Left lung (tissue), 10 donors: ENCODE measurements around the gene C8G. TPM values are rescaled to one million over a fixed set of nuclear protein-coding genes. Genes with fewer than 3 reads are reported as not detected.

Experiments
- ATAC-seq: fragments of 200-7000 bp; cut with Tn5 transposase; one replicate; pipeline ENCODE4 v1.9.1; 2020; ENCODE audit warnings: moderate library complexity
- DNase-seq, 4 donors: peaks; one replicate each; pipeline ENCODE4 v3.0.0-alpha.2; 2013 to 2020
- H3K27ac ChIP-seq, 2 donors: fragments of 200-600 bp; sonication (generic) in 1 of 2; one replicate each; pipeline versions ENCODE4 v1.5.0 to v1.8.0; 2020 to 2021
- H3K27me3 ChIP-seq, 2 donors: fragments of 200-600 bp; sonication (generic) in 1 of 2; one replicate each; pipeline versions ENCODE4 v1.5.0 to v1.8.0; 2020 to 2021
- H3K36me3 ChIP-seq, 2 donors: fragments of 200-600 bp; sonication (generic) in 1 of 2; one replicate each; pipeline versions ENCODE4 v1.5.0 to v1.8.0; 2020 to 2021
- H3K4me1 ChIP-seq, 2 donors: fragments of 200-600 bp; one replicate each; pipeline ENCODE4 v1.8.0; 2021
- H3K4me3 ChIP-seq, 2 donors: fragments of 200-600 bp; sonication (generic) in 1 of 2; one replicate each; pipeline versions ENCODE4 v1.5.0 to v1.8.0; 2020 to 2021; ENCODE audit warnings: mild to moderate bottlenecking in 1 of 2
- H3K9me3 ChIP-seq, 2 donors: fragments of 200-600 bp; sonication (generic) in 1 of 2; one replicate each; pipeline versions ENCODE4 v1.5.0 to v1.8.0; 2020 to 2021
- intact Hi-C, 2 donors: fragments of 100-400 bp; cut with DNase I; formaldehyde crosslinking; loops; one replicate each; pipeline versions ENCODE4 v1.11.2 to v1.14.2; 2022
- polyA plus RNA-seq, 6 donors: library from polyadenylated mRNA; unstranded; fragments of 120-200 nt; gene quantifications; one replicate each; pipeline ENCODE4 v1.2.1, GENCODE V29; 2013; ENCODE audit not compliant: insufficient read length in 6 of 6
- total RNA-seq, 2 donors: library from RNA; stranded (reverse); fragmentation: NEBNext Ultra II Directional; extraction: Animal tissue kit (Norgen Biotek cat#: 25700); gene quantifications; one replicate each; pipeline ENCODE4 v1.2.1, GENCODE V29; 2021
- TF ChIP-seq, protein P1 (sequence below), 2 donors: fragments of 200-600 bp; sonication (generic) in 1 of 2; IDR thresholded peaks; one replicate each; pipeline versions ENCODE4 v1.5.0 to v1.8.0; 2021; ENCODE audit warnings: antibody characterized with exemption in 2 of 2
- donor health status: DM: no; HTN: yes; CAD: no.
- donor health status: DM: no; HTN: no; CAD: no.

The C8G gene
- total and polyA plus RNA-seq, 8 donors = 0.47 to 1.2 (median 0.85) TPM

DNA sequence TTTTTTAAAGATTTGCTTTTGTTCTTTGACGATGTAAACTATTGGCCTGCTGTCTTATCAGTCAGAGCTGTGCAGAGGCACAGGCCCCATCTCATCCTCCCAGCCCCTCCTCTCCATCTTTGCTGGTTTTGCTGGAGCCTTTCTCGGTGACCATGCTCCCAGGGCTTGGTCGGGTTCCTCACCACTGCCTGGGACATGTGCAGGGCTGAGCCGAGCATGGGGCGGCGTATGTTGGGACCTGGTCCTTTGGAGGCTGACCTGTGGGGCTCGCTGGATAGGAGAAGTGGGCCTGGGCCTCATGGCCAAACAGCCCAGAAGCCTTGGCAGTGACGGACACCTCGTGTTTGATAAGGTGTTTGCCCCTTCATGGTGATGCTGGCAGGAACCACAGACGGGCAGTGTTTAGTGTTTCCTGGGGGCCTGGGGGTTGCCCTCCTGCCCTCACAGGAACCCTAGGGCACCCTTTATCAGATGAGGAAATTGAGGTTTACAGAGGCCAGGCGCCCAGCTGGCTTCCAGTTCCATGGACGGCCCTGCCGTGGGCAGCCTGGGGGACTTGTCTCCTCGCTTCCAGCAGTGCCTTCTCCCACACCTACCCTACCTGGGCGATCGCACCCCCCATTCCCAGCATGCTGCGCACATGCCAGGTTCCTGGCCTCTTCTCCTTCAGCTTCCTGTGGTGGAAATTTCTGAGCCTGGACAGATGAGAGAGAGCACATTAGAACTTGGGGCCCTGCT is 31.2 kb upstream of the C8G start:
- Histone ChIP-seq H3K36me3 (peaks cover 0 to 78% of the 10 kb centered on the region in 2 donors), H3K27me3 (no peaks in the 10 kb centered on the region), H3K4me3 (no peak overlapping the region), H3K9me3 (no peaks in the 10 kb centered on the region), H3K27ac (peak overlapping the region in 1 of 2 donors; percentile 64), H3K4me1 (peaks cover 0 to 12% of the 10 kb centered on the region in 2 donors)
- DNase-seq (no peak), ATAC-seq (no peak)
- intact Hi-C loops = no loop called here
- TF ChIP-seq, protein P1, sequence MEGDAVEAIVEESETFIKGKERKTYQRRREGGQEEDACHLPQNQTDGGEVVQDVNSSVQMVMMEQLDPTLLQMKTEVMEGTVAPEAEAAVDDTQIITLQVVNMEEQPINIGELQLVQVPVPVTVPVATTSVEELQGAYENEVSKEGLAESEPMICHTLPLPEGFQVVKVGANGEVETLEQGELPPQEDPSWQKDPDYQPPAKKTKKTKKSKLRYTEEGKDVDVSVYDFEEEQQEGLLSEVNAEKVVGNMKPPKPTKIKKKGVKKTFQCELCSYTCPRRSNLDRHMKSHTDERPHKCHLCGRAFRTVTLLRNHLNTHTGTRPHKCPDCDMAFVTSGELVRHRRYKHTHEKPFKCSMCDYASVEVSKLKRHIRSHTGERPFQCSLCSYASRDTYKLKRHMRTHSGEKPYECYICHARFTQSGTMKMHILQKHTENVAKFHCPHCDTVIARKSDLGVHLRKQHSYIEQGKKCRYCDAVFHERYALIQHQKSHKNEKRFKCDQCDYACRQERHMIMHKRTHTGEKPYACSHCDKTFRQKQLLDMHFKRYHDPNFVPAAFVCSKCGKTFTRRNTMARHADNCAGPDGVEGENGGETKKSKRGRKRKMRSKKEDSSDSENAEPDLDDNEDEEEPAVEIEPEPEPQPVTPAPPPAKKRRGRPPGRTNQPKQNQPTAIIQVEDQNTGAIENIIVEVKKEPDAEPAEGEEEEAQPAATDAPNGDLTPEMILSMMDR (IDR thresholded peaks at IDR 0.05) = no peak

GRCh38 chr9:136915632-136916329 is 29.3 kb upstream of the C8G start:
- peaks cover 0 to 76% of the 10 kb centered on the region in 2 donors for H3K36me3 ChIP-seq
- TF ChIP-seq, protein P1 (IDR thresholded peaks at IDR 0.05) = no peak

DNA sequence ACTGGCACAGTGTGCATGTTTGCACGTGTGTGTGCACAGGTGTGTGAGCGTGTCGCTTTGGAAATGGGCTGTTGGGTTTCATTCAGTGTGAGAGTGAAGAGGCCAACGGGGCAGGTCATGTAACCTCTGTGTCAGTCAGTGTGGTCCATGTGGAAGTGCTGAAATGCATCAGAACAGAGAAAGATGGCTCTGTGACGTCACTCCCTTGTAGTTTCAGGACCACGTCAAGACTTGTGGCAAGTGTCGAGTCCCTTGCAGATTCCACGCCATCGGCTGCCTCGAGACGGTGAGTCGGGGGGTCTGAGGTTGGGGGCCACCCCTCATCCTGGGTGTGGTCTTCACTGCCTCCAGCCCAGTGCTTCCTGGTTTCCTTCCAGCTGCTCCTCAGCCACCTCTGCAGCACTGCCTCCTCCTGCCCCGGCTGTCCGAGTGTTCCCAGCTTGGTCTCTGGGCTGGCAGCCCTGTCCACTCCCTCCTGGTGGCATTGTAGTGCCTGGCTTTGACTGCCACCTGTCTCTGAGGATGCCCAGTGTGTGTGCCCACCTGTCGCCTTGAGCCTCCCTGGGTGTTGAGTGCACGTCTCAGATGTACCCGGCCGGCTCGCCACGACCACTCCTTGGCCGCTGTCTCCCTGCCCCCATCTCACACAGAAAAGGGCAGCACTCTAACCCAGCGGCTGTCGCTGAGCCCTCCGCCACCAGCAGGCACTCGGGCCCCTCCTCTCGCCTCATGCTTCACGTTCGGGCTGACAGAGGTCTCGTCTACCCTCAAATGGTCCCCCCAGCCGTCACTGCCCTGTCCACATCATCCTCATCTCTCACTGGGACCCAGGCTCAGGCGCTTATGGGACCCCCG is 28.5 kb upstream of the C8G start:
- Histone ChIP-seq H3K9me3 (no peaks in the 10 kb centered on the region), H3K4me3 (no peak overlapping the region), H3K4me1 (peaks cover 0 to 12% of the 10 kb centered on the region in 2 donors), H3K27ac (no peak overlapping the region), H3K27me3 (no peaks in the 10 kb centered on the region), H3K36me3 (peaks cover 0 to 81% of the 10 kb centered on the region in 2 donors)
- TF ChIP-seq, protein P1 (IDR thresholded peaks at IDR 0.05) = no peak
- ATAC-seq (no peak), DNase-seq (no peak)
- intact Hi-C loops = no loop called here

More at GRCh38 chr9:136915632-136916329, 29.3 kb upstream of the C8G start:
- H3K9me3 ChIP-seq = no peaks in the 10 kb centered on the region
- ATAC-seq = no peak
- no peak for DNase-seq
- intact Hi-C loops = no loop called here
- peaks cover 0 to 12% of the 10 kb centered on the region in 2 donors for H3K4me1 ChIP-seq
- no peak overlapping the region for H3K4me3 ChIP-seq
- no peak overlapping the region for H3K27ac ChIP-seq
- no peaks in the 10 kb centered on the region for H3K27me3 ChIP-seq

DNA sequence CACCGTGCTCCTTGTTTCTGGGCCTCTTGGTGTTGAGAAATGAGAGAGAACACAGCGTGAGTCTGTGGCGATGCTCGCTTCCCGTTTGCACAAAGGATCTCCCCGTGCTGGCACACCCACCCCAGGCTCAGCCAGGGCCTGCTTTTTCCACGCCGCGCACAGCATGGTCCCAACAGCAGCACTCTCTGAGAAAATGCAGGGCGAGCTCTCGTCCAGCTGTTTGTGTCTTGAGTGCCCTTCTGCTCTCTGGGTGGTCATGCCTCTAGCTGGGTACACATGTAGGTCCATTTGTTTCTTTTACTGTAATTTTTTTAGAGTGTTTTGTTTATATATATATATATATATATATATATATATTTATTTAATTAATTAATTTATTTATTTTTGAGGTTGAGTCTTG is 27.1 kb upstream of the C8G start:
- H3K4me3 ChIP-seq = no peak overlapping the region
- TF ChIP-seq, protein P1 (IDR thresholded peaks at IDR 0.05) = no peak
- H3K4me1 ChIP-seq = peaks cover 0 to 3% of the 10 kb centered on the region in 2 donors
- peaks cover 0 to 80% of the 10 kb centered on the region in 2 donors for H3K36me3 ChIP-seq
- no peaks in the 10 kb centered on the region for H3K9me3 ChIP-seq
- no peak for ATAC-seq
- intact Hi-C loops = no loop called here
- no peak for DNase-seq
- peak overlapping the region in 1 of 2 donors; percentile 34 for H3K27ac ChIP-seq
- H3K27me3 ChIP-seq = no peaks in the 10 kb centered on the region
